Activated CD4-positive, alpha-beta T cell treated with anti-CD3 and anti-CD28 coated beads, Interleukin-2, amount 10 ng/mL, durations not matched to agents 7 days and 5 days (primary cell): ENCODE results near the gene ASTN2. TPM values are rescaled to one million over a fixed set of nuclear protein-coding genes. Genes with fewer than 3 reads are reported as not detected.

Experiments
- CTCF ChIA-PET: fragments of 350-600 bp; sonication (Branson Sonifier 250); formaldehyde crosslinking; loops from one replicate; lab custom pipeline; 2021; ENCODE audit warnings: antibody characterized with exemption; lab: Charles Lee
- POLR2A ChIA-PET: fragments of 350-600 bp; sonication (Branson Sonifier 250); formaldehyde crosslinking; loops from one replicate; lab custom pipeline; 2021; ENCODE audit warnings: antibody characterized with exemption; lab: Charles Lee
- DNase-seq: peaks from one replicate; pipeline ENCODE4 v3.0.0-alpha.2; 2020
- H3K27ac Mint-ChIP-seq: one replicate; pipeline ENCODE4 v1.8.0; 2021; ENCODE audit warnings: mild to moderate bottlenecking, moderate library complexity, mixed read lengths
- H3K27me3 Mint-ChIP-seq: one replicate; pipeline ENCODE4 v1.8.0; 2021; ENCODE audit warnings: mixed read lengths
- H3K36me3 Mint-ChIP-seq: one replicate; pipeline ENCODE4 v1.8.0; 2021; ENCODE audit warnings: low read depth, mixed read lengths
- H3K4me1 Mint-ChIP-seq: one replicate; pipeline ENCODE4 v1.8.0; 2021; ENCODE audit warnings: mixed read lengths
- H3K4me3 Mint-ChIP-seq: one replicate; pipeline ENCODE4 v1.8.0; 2021; ENCODE audit warnings: mild to moderate bottlenecking, moderate library complexity, mixed read lengths
- H3K9me3 Mint-ChIP-seq: one replicate; pipeline ENCODE4 v1.8.0; 2021; ENCODE audit warnings: mixed read lengths
- total RNA-seq, 2 experiments: library from RNA; stranded (reverse); gene quantifications; one replicate each; pipeline ENCODE4 v1.2.3, GENCODE V29; 2021

ASTN2 gene
- total RNA-seq, 2 experiments from 2014 or later = 3.2 to 4.1 TPM

- no peaks in the 10 kb centered on the region for H3K36me3 Mint-ChIP-seq
- H3K4me1 Mint-ChIP-seq = no peaks in the 10 kb centered on the region
- no peaks in the 10 kb centered on the region for H3K27me3 Mint-ChIP-seq
- H3K27ac Mint-ChIP-seq = no peak overlapping the region
- H3K4me3 Mint-ChIP-seq = no peak overlapping the region
- ChIA-PET POLR2A (no interaction called here), CTCF (interaction anchor here (1.5 kb wide), 1 partner anchor 15 kb away, joined by 4 read pairs; no protein-coding TSS in a partner anchor)
- no peak for DNase-seq
- H3K9me3 Mint-ChIP-seq = peaks cover 2% of the 10 kb centered on the region
These were observed 298.8 kb downstream of the ASTN2 start for GRCh38 chr9:117116084-117116483.

GRCh38 chr9:117114768-117115167 lies 300.1 kb downstream of the ASTN2 start:
- Mint-ChIP-seq H3K9me3 (no peaks in the 10 kb centered on the region), H3K36me3 (no peaks in the 10 kb centered on the region), H3K4me3 (no peak overlapping the region), H3K4me1 (no peaks in the 10 kb centered on the region), H3K27ac (no peak overlapping the region), H3K27me3 (no peaks in the 10 kb centered on the region)
- DNase-seq = no peak
- POLR2A ChIA-PET = no interaction called here
- CTCF ChIA-PET = no interaction called here

- H3K27ac Mint-ChIP-seq = no peak overlapping the region
- ChIA-PET CTCF (no interaction called here), POLR2A (no interaction called here)
- no peaks in the 10 kb centered on the region for H3K27me3 Mint-ChIP-seq
- no peaks in the 10 kb centered on the region for H3K4me1 Mint-ChIP-seq
- DNase-seq = no peak
- H3K36me3 Mint-ChIP-seq = no peaks in the 10 kb centered on the region
- no peak overlapping the region for H3K4me3 Mint-ChIP-seq
- H3K9me3 Mint-ChIP-seq = no peaks in the 10 kb centered on the region
These were observed 310.0 kb downstream of the ASTN2 start for GRCh38 chr9:117104716-117105495.

- no peak overlapping the region for H3K27ac Mint-ChIP-seq
- no peak for DNase-seq
- no peaks in the 10 kb centered on the region for H3K9me3 Mint-ChIP-seq
- ChIA-PET CTCF (no interaction called here), POLR2A (no interaction called here)
- no peaks in the 10 kb centered on the region for H3K27me3 Mint-ChIP-seq
- H3K36me3 Mint-ChIP-seq = no peaks in the 10 kb centered on the region
- H3K4me3 Mint-ChIP-seq = no peak overlapping the region
- H3K4me1 Mint-ChIP-seq = no peaks in the 10 kb centered on the region
These were observed 310.7 kb downstream of the ASTN2 start for GRCh38 chr9:117104206-117104605.

- ChIA-PET POLR2A (no interaction called here), CTCF (no interaction called here)
- H3K27ac Mint-ChIP-seq = no peak overlapping the region
- H3K4me3 Mint-ChIP-seq = no peak overlapping the region
- no peak for DNase-seq
- H3K9me3 Mint-ChIP-seq = no peaks in the 10 kb centered on the region
- H3K4me1 Mint-ChIP-seq = no peaks in the 10 kb centered on the region
- H3K36me3 Mint-ChIP-seq = no peaks in the 10 kb centered on the region
- no peaks in the 10 kb centered on the region for H3K27me3 Mint-ChIP-seq
These were observed 311.3 kb downstream of the ASTN2 start for GRCh38 chr9:117103438-117104110.

- no peaks in the 10 kb centered on the region for H3K36me3 Mint-ChIP-seq
- H3K4me3 Mint-ChIP-seq = no peak overlapping the region
- H3K27me3 Mint-ChIP-seq = no peaks in the 10 kb centered on the region
- ChIA-PET POLR2A (no interaction called here), CTCF (interaction anchor here (1.1 kb wide), 1 partner anchor 15 kb away, joined by 4 read pairs; no protein-coding TSS in a partner anchor)
- H3K27ac Mint-ChIP-seq = no peak overlapping the region
- H3K9me3 Mint-ChIP-seq = no peaks in the 10 kb centered on the region
- no peak for DNase-seq
- H3K4me1 Mint-ChIP-seq = no peaks in the 10 kb centered on the region
These were observed 313.8 kb downstream of the ASTN2 start for GRCh38 chr9:117101008-117101407.

- POLR2A ChIA-PET = no interaction called here
- Mint-ChIP-seq H3K4me3 (no peak overlapping the region), H3K4me1 (no peaks in the 10 kb centered on the region), H3K9me3 (no peaks in the 10 kb centered on the region), H3K36me3 (no peaks in the 10 kb centered on the region), H3K27ac (no peak overlapping the region), H3K27me3 (no peaks in the 10 kb centered on the region)
- CTCF ChIA-PET = no interaction called here
- DNase-seq = no peak
These were observed 316.5 kb downstream of the ASTN2 start for GRCh38 chr9:117098331-117098730.

- DNase-seq = no peak
- H3K27me3 Mint-ChIP-seq = no peaks in the 10 kb centered on the region
- H3K4me1 Mint-ChIP-seq = no peaks in the 10 kb centered on the region
- H3K36me3 Mint-ChIP-seq = no peaks in the 10 kb centered on the region
- no peak overlapping the region for H3K4me3 Mint-ChIP-seq
- CTCF ChIA-PET = no interaction called here
- H3K27ac Mint-ChIP-seq = no peak overlapping the region
- H3K9me3 Mint-ChIP-seq = no peaks in the 10 kb centered on the region
- POLR2A ChIA-PET = no interaction called here
These were observed 317.1 kb downstream of the ASTN2 start for GRCh38 chr9:117097761-117098160.

- no peaks in the 10 kb centered on the region for H3K36me3 Mint-ChIP-seq
- ChIA-PET CTCF (no interaction called here), POLR2A (no interaction called here)
- H3K4me3 Mint-ChIP-seq = no peak overlapping the region
- H3K27ac Mint-ChIP-seq = no peak overlapping the region
- no peaks in the 10 kb centered on the region for H3K9me3 Mint-ChIP-seq
- DNase-seq = no peak
- H3K27me3 Mint-ChIP-seq = no peaks in the 10 kb centered on the region
- H3K4me1 Mint-ChIP-seq = no peaks in the 10 kb centered on the region
These were observed 318.7 kb downstream of the ASTN2 start for GRCh38 chr9:117096138-117096537.

GRCh38 chr9:117095081-117095480 lies 319.8 kb downstream of the ASTN2 start:
- Mint-ChIP-seq H3K4me3 (no peak overlapping the region), H3K9me3 (no peaks in the 10 kb centered on the region), H3K27me3 (no peaks in the 10 kb centered on the region), H3K27ac (no peak overlapping the region), H3K36me3 (no peaks in the 10 kb centered on the region), H3K4me1 (no peaks in the 10 kb centered on the region)
- ChIA-PET CTCF (no interaction called here), POLR2A (no interaction called here)
- no peak for DNase-seq

GRCh38 chr9:117093891-117094844 lies 320.7 kb downstream of the ASTN2 start:
- ChIA-PET CTCF (no interaction called here), POLR2A (no interaction called here)
- Mint-ChIP-seq H3K27me3 (no peaks in the 10 kb centered on the region), H3K36me3 (no peaks in the 10 kb centered on the region), H3K4me1 (no peaks in the 10 kb centered on the region), H3K27ac (no peak overlapping the region), H3K9me3 (no peaks in the 10 kb centered on the region), H3K4me3 (no peak overlapping the region)
- no peak for DNase-seq

- no peak for DNase-seq
- Mint-ChIP-seq H3K4me1 (no peaks in the 10 kb centered on the region), H3K36me3 (no peaks in the 10 kb centered on the region), H3K27me3 (no peaks in the 10 kb centered on the region), H3K4me3 (no peak overlapping the region), H3K9me3 (no peaks in the 10 kb centered on the region), H3K27ac (no peak overlapping the region)
- CTCF ChIA-PET = no interaction called here
- POLR2A ChIA-PET = no interaction called here
These were observed 322.3 kb downstream of the ASTN2 start for GRCh38 chr9:117092582-117092981.

- H3K4me1 Mint-ChIP-seq = no peaks in the 10 kb centered on the region
- CTCF ChIA-PET = no interaction called here
- H3K27me3 Mint-ChIP-seq = no peaks in the 10 kb centered on the region
- no peak overlapping the region for H3K27ac Mint-ChIP-seq
- H3K36me3 Mint-ChIP-seq = no peaks in the 10 kb centered on the region
- DNase-seq = no peak
- no peaks in the 10 kb centered on the region for H3K9me3 Mint-ChIP-seq
- POLR2A ChIA-PET = no interaction called here
- no peak overlapping the region for H3K4me3 Mint-ChIP-seq
These were observed 323.3 kb downstream of the ASTN2 start for GRCh38 chr9:117091529-117091928.
